Stimulated activated CD4-positive, alpha-beta T cell treated with anti-CD3 and anti-CD28 coated beads, Interleukin-12 subunit alpha, Interleukin-12 subunit beta, amount 100 ng/mL, for 24 hours (primary cell): Measurements from ENCODE around the gene PFAS.

Source experiments
- DNase-seq, 2 experiments: peaks; one replicate each; pipeline ENCODE4 v3.0.0-alpha.2; 2020; ENCODE audit warnings: low read depth in 2 of 2

Gene PFAS

DNA sequence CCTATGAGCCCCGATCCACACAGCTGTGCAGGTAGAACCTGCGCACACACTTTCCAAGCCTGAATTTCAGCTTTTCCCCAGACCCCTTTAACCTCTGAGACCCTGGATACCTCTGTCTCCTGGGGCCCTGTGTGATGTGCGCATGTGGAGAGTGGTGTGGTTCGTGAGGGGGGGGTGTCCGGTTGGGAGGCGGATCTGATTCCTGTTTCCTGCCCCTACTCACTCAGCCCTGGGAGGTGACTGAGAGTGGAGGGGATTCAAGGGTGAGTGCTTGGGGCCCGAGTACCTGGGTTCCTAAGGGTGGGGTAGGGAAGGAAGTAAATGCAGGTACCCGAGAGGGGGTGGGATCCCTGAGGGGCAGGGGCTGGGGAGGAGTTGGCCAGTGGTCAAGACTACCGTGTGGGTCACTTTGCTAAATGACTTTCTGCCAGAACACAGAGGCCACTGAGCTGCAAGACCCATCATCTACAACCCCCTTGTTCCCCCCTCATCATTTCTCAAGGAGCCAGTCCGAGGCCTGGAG, 61.6 kb downstream of the PFAS start:
- DNase-seq, result no peak

DNA sequence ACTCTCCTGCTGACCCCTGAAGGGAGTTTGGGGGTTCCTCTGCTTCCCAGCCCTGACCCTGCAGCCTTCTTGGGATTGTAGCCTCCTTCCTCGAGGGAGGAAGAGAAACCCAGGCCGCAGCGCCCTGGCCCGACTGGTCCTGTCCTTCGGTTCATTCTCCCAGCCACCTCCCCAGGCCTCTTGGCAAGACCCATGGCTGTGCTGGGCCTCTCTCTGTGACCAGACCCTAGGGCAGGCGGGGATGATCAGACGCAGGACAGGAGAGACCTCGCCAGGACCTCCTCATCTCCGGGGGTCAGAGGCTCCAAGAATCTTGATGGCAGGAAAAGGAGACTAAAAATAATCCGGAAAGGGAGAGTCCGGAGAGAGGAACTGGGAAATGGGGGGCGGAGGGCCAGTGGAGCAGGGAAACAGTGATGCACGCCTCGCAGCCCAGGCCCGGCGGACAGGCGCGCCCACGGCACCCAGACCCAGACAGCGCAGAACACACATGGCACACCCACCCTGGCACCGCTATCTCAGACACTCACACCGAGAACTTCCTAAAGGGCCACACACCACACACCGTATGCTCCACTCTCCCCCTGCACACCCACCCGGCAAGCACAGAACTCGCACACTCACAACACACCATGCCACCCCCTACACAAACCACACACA, 62.2 kb downstream of the PFAS start:
- DNase-seq, result no peak

DNA sequence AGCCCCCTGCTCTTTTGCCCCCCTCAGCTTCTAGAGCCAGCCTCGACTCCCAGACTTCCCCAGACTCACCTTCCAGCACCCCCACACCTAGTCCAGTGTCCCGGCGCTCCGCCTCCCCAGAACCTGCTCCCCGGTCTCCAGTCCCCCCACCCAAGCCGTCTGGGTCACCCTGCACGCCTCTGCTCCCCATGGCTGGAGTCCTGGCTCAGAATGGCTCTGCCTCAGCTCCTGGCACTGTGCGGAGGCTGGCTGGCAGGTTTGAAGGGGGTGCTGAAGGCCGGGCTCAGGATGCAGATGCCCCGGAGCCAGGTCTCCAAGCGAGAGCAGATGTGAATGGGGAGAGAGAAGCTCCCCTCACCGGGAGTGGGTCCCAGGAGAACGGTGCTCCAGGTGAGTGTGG, 63.2 kb downstream of the PFAS start:
- no peak for DNase-seq

DNA sequence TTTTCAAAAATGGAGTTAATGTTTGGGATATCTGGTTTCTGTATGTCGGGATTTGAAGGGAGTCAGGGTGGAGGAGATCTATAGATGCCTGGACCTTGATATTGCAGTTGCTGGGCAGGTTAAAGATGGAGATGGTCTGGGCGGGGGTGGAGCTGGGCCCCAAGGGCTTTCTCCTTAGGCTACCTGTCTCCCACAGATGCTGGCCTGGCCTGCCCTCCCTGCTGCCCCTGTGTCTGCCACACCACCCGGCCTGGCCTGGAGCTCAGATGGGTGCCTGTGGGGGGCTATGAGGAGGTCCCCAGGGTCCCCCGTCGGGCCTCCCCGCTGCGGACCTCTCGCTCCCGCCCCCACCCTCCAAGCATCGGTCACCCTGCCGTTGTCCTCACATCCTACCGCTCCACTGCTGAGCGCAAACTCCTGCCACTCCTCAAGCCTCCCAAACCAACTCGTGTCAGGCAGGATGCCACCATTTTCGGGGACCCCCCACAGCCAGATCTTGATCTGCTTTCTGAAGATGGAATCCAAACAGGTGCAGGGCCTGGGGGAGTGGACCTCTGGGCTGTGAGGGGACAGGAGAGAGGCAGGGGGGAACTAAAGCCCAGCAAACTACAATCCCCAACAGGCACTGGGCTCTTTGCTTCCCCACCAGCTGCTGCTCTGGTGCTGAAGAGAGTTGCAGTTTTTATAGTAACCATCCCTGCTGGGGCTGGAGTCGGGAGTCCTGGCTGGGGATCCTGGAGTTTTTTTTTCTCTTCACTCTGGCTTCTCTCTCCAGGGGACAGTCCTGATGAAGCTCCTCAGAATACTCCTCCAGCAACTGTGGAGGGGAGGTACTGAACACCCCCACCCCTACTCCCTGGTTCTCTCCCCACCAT, 63.9 kb downstream of the PFAS start:
- DNase-seq, result no peak

DNA sequence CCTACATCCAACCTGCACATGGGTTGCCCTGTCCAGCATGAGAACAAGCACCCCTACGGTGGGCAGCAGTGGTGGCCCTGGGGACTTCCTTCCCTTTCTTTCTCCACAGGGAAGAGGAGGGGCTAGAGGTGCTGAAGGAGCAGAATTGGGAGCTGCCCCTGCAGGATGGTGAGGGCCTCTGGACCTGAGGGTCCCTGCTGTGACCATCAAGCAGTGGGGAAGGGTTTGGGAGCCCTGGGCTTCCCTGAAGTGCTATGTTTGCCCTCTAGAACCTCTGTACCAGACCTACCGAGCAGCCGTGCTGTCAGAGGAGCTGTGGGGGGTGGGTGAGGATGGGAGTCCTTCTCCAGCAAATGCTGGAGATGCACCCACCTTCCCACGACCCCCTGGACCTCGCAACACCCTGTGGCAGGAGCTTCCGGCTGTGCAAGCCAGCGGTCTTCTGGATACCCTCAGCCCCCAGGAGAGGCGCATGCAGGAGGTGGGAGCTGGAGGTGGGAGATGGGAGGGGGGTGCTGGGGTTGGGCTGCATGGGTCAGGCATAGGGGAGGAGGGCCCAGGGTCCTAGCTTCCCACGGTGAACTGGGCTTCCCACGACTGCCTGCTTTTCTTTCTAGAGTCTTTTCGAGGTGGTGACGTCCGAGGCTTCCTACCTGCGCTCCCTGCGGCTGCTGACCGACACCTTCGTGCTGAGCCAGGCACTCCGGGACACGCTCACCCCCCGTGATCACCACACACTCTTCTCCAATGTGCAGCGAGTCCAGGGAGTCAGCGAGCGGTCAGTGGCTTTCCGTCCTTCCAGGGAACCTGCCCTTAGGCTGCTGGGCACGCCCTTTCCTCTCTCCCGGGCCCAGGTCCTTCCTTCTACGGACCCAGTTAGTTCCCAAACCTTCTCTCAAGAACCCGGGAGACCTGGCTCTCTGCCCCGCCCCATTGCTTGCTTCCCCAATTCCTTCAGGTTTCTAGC, 66.0 kb downstream of the PFAS start:
- no peak for DNase-seq

DNA sequence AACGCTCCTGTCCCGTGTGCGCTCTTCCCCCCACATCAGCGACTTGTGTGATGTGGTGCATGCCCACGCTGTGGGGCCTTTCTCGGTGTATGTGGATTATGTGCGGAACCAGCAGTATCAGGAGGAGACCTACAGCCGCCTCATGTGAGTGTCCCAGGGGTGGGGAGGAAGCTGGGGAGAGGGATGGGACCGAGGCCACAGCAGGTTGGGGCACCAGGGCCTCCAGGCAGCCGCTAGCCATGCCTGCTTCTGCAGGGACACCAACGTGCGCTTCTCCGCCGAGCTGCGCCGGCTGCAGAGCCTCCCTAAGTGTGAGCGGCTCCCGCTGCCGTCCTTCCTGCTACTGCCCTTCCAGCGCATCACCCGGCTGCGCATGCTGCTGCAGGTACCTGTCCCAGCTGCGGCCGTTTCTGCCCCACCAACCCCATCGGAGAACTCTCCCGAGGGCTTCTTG, 66.7 kb downstream of the PFAS start:
- DNase-seq, result no peak

DNA sequence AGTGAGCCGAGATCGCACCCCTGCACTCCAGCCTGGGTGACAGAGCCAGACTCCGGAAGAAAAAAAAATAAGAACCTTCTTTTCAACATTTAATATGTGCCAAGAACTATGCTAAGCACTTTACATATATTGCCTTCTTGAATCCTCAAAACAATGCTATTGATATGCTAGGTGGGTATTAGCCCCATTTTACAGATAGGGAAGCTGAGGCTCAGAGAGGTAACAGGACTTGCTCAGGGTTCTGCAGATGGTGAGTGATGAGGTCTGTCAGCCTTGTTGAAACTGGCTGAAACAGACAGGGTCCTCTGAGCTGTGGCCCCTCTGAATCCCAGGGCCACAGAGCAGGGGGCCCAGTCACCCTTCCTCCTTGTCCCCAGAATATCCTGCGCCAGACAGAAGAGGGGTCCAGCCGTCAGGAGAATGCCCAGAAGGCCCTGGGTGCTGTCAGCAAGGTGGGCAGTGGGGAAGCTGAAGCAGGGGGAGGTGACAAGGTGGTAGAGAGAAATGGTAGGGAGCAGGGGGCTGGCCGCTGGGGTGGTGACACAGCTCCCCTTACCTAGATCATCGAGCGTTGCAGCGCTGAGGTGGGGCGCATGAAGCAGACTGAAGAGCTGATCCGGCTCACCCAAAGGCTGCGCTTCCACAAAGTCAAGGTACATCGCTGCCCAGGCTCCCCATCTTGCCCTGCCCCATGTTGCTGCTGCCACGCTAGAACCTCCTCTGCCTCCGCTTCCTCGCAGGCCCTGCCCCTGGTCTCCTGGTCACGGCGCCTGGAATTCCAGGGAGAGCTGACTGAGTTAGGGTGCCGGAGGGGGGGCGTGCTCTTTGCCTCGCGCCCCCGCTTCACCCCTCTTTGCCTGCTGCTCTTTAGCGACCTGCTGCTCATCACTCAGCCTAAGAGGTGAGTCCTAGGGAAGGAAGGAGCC, 69.2 kb downstream of the PFAS start:
- DNase-seq, result no peak
